ENCODE results near the gene KAT14.

GRCh38 chr20:18190338-18191233 lies 52.9 kb downstream of the KAT14 start:
- TF ChIP-seq CTCF (IDR thresholded peaks at IDR 0.05; ENCODE audit: borderline replicate concordance, extremely low read depth, low read length, poor library complexity, severe bottlenecking) (peak; percentile 26), EZH2 (IDR thresholded peaks at IDR 0.05; ENCODE audit: borderline replicate concordance, low read depth, low read length, severe bottlenecking) (no peak)

All from DND-41 (cell line).